ENCODE results near the gene PITPNC1.

DNA sequence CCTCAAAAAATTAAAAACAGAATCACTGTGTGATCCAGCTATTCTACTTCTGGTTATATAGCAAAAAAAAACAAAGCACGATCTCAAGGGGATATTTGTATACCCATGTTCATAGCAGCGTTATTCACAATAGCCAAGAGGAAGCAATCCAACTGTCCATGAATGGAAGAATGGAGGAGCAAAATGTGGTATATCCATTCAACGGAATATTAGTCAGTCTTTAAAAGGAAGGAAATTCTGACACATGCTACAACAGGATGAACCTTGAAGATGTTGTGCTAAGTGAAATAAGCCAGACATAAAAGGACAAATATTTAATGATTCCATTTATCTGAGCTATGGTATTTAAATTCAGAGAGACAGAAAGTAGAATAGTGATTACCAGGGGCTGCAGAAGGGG lies 336.1 kb downstream of the PITPNC1 start:
- TF ChIP-seq, protein P1, sequence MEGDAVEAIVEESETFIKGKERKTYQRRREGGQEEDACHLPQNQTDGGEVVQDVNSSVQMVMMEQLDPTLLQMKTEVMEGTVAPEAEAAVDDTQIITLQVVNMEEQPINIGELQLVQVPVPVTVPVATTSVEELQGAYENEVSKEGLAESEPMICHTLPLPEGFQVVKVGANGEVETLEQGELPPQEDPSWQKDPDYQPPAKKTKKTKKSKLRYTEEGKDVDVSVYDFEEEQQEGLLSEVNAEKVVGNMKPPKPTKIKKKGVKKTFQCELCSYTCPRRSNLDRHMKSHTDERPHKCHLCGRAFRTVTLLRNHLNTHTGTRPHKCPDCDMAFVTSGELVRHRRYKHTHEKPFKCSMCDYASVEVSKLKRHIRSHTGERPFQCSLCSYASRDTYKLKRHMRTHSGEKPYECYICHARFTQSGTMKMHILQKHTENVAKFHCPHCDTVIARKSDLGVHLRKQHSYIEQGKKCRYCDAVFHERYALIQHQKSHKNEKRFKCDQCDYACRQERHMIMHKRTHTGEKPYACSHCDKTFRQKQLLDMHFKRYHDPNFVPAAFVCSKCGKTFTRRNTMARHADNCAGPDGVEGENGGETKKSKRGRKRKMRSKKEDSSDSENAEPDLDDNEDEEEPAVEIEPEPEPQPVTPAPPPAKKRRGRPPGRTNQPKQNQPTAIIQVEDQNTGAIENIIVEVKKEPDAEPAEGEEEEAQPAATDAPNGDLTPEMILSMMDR (IDR thresholded peaks at IDR 0.05): no peak
- TF ChIP-seq EZH2 (IDR thresholded peaks at IDR 0.05; ENCODE audit: borderline replicate concordance, insufficient read depth, low read depth, low read length, poor library complexity, severe bottlenecking): no peak
